ENCODE results near the gene TRAPPC1.

TRAPPC1 gene

DNA sequence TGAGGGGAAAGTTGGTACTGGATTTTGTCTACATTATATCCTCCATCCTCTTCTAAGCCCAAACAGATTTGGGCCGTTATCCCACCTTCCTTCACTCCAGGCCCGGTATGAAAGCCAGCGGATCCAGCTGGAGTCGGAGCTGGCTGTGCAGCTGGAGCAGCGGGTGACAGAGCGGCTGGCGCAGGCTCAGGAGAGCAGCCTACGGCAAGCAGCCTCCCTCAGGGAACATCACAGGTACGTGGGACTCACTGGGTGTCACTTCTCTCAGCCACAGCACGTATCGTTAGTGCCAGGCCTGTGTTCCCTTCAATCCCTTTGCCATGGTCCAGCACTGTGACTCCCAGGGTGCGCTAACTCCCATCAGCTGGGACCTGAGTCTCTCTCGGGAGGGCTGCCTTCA, 11.5 kb upstream of the TRAPPC1 start:
- in situ Hi-C loops (cut with MboI; ENCODE audit: low sequenced_read_pairs) = no loop called here

DNA sequence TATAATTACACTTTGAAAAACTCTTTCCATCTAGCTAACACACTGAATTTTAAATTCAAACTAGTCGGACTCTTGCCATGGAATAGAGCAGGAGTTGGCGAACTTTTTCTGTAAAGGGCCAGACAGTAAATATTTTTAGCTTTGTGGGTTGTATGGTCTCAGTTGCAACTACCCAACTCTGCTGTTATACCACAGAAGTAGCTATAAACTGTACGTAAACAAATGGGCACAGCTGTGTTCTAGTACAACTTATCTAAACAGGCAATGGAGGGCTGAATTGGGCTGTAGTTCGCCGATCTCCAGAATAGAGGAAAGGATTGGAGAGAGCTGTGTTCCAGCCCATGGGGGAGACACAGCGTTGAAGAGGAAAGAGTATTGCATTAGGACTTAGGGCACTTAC, 9.0 kb upstream of the TRAPPC1 start:
- in situ Hi-C loops (cut with MboI; ENCODE audit: low sequenced_read_pairs) = no loop called here

- in situ Hi-C loops (cut with MboI; ENCODE audit: low sequenced_read_pairs) = no loop called here
Measured at GRCh38 chr17:7940034-7940433, 8.3 kb upstream of the TRAPPC1 start.

GRCh38 chr17:7935859-7936258, 4.1 kb upstream of the TRAPPC1 start:
- in situ Hi-C loops (cut with MboI; ENCODE audit: low sequenced_read_pairs) = no loop called here

DNA sequence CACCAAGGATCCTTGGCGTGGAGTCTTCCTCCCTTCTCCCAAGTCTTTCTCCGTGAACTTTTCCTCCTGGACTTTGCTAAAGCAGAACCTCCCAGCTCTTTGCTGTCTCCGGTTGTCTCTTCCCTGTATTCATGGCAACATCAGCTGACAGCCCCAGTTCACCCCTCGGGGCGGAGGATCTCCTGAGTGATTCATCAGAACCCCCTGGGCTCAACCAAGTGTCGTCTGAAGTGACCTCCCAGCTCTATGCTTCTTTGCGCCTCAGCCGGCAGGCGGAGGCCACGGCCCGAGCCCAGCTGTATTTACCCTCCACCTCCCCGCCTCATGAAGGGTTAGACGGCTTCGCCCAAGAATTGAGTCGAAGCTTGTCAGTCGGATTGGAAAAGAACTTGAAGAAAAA, 1.2 kb upstream of the TRAPPC1 start:
- in situ Hi-C loops (cut with MboI; ENCODE audit: low sequenced_read_pairs) = no loop called here

GRCh38 chr17:7932483-7932891, 741 bp upstream of the TRAPPC1 start:
- in situ Hi-C loops (cut with MboI; ENCODE audit: low sequenced_read_pairs) = no loop called here

DNA sequence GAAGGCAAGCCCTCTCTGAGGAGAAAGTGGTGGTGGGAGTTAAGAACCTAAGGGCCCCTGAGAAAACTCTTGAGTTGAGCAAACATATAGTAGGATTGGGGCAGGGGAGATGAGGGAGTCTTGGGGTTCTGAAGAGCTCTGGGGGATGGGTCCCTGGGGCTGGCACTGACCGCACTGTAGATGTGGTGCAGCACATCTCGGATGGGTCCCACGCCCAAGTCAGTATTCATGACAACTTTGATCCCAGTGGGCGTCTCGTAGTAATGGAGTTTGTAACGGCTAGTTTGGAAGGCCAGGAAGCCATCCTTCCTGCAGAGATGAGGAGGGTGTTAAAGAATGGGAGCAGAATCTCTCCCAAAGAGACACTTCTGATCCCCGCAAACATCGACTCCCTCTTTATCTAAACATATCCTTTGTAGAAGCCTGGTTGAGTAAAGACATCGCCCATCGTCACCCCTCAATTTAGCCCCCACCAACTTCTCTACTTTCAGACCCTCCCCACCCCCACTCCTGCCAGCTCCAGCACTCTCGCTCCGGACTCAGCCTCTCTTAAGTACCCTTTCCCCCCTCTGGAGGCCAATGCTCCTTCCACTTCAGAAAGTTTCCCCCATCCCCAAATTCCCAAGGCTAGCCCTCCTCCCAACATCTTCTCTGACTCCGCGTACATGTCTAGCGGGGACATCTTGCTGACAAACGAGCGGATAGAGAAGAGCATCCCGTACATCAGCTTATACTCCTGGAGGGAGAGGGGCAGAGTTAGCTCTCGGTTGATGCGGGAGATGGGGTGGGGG, 710 bp downstream of the TRAPPC1 start:
- in situ Hi-C loops (cut with MboI; ENCODE audit: low sequenced_read_pairs) = no loop called here

- in situ Hi-C loops (cut with MboI; ENCODE audit: low sequenced_read_pairs) = no loop called here
Measured at GRCh38 chr17:7929158-7930023, 2.4 kb downstream of the TRAPPC1 start, which contains the start of gene KCNAB3. Gene KCNAB3 (minus strand): TSS chr17:7929856. CDS start chr17:7929435, 421 bp downstream.

- in situ Hi-C loops (cut with MboI; ENCODE audit: low sequenced_read_pairs) = no loop called here
Measured at GRCh38 chr17:7927596-7927995, 4.2 kb downstream of the TRAPPC1 start.

- in situ Hi-C loops (cut with MboI; ENCODE audit: low sequenced_read_pairs) = no loop called here
Measured at GRCh38 chr17:7922845-7923628, 8.7 kb downstream of the TRAPPC1 start.

DNA sequence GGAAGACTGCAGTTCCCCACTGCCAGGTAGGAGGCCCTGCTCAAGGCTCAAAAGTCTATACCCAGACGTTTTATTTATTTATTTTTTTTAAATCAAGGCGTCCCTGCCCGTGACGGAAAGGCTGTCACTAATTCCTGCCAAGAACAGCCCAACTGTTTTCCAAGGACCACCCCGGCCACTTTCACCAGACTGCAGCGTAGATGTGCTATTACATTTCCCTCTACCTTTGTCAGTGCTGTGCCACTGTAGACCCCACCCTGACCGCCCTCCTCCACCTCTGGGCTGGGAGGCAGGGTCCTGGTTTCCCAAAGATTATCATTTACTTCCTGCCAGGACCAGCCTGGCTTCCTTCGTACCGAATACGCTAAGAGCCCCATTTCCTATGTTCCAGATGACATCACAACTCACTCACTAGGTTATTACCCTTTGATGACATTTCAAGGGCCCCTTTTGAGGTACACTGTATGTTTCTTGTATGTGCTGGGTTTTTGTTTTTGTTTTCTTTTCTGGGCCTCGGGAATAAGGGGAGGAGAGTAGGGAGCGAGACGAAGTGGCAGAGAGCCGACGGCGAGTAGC, 9.4 kb downstream of the TRAPPC1 start:
- in situ Hi-C loops (cut with MboI; ENCODE audit: low sequenced_read_pairs) = no loop called here

DNA sequence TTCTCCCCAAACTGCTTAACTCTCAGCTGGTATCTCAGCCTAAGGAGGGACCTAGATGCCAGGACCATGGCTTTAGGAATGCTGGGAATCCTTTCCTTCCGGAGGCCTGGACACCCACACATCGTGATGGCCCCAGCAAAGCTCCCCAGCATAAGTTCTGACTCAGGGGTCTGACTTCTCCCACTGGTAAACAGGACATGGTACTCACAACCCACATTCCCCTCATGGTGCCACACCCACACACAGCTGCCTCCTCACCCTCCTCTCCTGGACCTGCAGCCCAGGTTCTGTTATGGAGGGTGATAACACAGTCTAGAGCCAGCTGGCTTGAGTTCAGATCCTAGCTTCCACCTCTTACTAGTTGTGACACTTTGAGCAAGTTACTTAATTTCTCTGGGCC, 14.9 kb downstream of the TRAPPC1 start:
- in situ Hi-C loops (cut with MboI; ENCODE audit: low sequenced_read_pairs) = loop anchor here (10.0 kb wide), 1 partner anchor 78 kb away; no protein-coding TSS in a partner anchor

- in situ Hi-C loops (cut with MboI; ENCODE audit: low sequenced_read_pairs) = loop anchor here (10.0 kb wide), 1 partner anchor 78 kb away; no protein-coding TSS in a partner anchor
Measured at GRCh38 chr17:7916385-7916682, 15.4 kb downstream of the TRAPPC1 start.

GRCh38 chr17:7915611-7916384, 15.9 kb downstream of the TRAPPC1 start, which contains the start of gene RNF227:
Gene RNF227 (minus strand): TSS chr17:7916289. CDS start chr17:7916195, 94 bp downstream.
- in situ Hi-C loops (cut with MboI; ENCODE audit: low sequenced_read_pairs) = loop anchor here (10.0 kb wide), 1 partner anchor 79 kb away; no protein-coding TSS in a partner anchor

GRCh38 chr17:7915179-7915610, 16.6 kb downstream of the TRAPPC1 start:
- in situ Hi-C loops (cut with MboI; ENCODE audit: low sequenced_read_pairs) = loop anchor here (10.0 kb wide), 1 partner anchor 80 kb away; no protein-coding TSS in a partner anchor

DNA sequence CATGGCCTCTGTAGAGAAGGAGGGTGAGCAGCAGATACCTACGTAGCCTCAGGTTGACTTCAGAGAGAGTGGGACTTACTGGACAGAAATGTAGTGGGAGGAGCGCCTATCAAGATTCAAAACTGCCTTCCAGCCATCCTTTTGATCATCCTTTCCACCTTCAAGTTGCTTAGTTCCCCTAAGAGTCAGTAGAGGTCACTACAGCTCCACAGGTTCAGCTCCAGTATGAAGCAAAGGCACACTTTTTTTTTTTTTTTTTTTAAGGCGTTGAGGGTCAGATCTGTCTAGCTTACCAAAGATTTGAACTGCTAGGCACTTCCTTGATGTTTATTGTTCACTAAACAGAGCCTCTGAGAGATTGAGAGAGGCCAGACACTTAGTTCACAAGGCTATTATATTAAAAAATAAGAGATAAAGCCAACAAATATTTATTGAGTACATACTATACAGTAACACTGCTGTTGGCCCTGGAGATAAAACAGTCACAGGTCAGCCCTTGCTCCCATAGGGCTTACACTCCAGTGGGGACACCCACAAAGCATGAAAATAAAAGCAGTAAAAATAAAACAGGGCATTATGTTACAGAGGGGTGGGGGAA, 18.7 kb downstream of the TRAPPC1 start:
- in situ Hi-C loops (cut with MboI; ENCODE audit: low sequenced_read_pairs) = loop anchor here (10.0 kb wide), 1 partner anchor 82 kb away; no protein-coding TSS in a partner anchor

- in situ Hi-C loops (cut with MboI; ENCODE audit: low sequenced_read_pairs) = loop anchor here (10.0 kb wide), 1 partner anchor 84 kb away; no protein-coding TSS in a partner anchor
Measured at GRCh38 chr17:7911116-7911515, 20.6 kb downstream of the TRAPPC1 start.

GRCh38 chr17:7910711-7911110, 21.0 kb downstream of the TRAPPC1 start:
- in situ Hi-C loops (cut with MboI; ENCODE audit: low sequenced_read_pairs) = loop anchor here (10.0 kb wide), 1 partner anchor 84 kb away; no protein-coding TSS in a partner anchor

DNA sequence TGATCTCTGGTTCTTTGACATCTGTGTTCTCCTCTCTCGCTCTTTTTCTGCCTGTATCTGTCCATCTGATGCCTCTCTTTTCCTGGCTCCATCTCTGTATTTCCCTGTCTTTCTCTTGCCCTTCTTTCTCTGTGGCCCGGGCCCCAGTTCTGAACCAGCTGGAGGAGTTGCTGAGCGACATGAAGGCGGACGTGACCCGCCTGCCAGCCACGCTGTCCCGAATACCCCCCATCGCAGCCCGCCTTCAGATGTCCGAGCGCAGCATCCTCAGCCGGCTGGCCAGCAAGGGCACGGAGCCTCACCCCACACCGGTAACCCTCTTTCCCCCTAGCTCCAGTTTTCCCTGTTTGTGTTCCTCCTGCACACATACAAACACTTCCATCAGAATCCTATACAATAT, 21.5 kb downstream of the TRAPPC1 start:
- in situ Hi-C loops (cut with MboI; ENCODE audit: low sequenced_read_pairs) = loop anchor here (10.0 kb wide), 1 partner anchor 85 kb away; no protein-coding TSS in a partner anchor
